IPS DF 6.9 (cell line): ENCODE data around the gene MCOLN1.
A peak's percentile ranks its signal among the peaks of the same experiment; 100 is the strongest.
"Not testable (repeated sequence)": the region's sequence is repeated elsewhere in the genome, so short reads cannot be mapped to it uniquely, and the experiment has no call there.

ENCODE experiments used
- DNase-seq: peaks from one replicate; pipeline ENCODE4 v3.0.0-alpha.2; 2013; ENCODE audit warnings: low read depth, low spot score
- H3K27ac ChIP-seq: one replicate; pipeline ENCODE4 v1.5.1; 2013; ENCODE audit warnings: low read length, control low read depth
- H3K27me3 ChIP-seq: 2 replicates; pipeline ENCODE4 v1.6.1; 2013; ENCODE audit warnings: mild to moderate bottlenecking, low read length; ENCODE audit not compliant: control insufficient read depth, insufficient read depth
- H3K36me3 ChIP-seq: 2 replicates; pipeline ENCODE4 v1.6.1; 2013; ENCODE audit warnings: low read length; ENCODE audit not compliant: control insufficient read depth, insufficient read depth
- H3K4me1 ChIP-seq: 2 replicates; pipeline ENCODE4 v1.6.1; 2013; ENCODE audit warnings: low read length; ENCODE audit not compliant: control insufficient read depth, insufficient read depth
- H3K4me3 ChIP-seq: 2 replicates; pipeline ENCODE4 v1.5.1; 2013; ENCODE audit warnings: mild to moderate bottlenecking, low read length
- H3K9me3 ChIP-seq: 2 replicates; pipeline ENCODE4 v1.6.1; 2013; ENCODE audit warnings: low read length, inconsistent platforms; ENCODE audit not compliant: control insufficient read depth, insufficient read depth
- WGBS: extraction: QIAGEN DNeasy Blood & Tissue Kit; methylation state at CpG from one replicate; pipeline ENCODE4 v1.1.7; 2013; ENCODE audit warnings: mixed read lengths, missing lambda C conversion rate; ENCODE audit not compliant: insufficient read length, insufficient coverage; 5-methylcytosine and 5-hydroxymethylcytosine counted together

The MCOLN1 gene

GRCh38 chr19:7534531-7535046 is 12.2 kb downstream of the MCOLN1 start:
- no peak overlapping the region for H3K27ac ChIP-seq
- no CpG with 5 or more reads among the region's 27 CpGs for WGBS

GRCh38 chr19:7535047-7535997 is 12.9 kb downstream of the MCOLN1 start, which contains the start of gene PNPLA6:
PNPLA6 (plus strand) TSS chr19:7535717; CDS start chr19:7535789, 72 bp downstream.
- no peak for DNase-seq
- peaks cover 3% of the 10 kb centered on the region; the same call in 1 of the 2 replicates for H3K36me3 ChIP-seq
- H3K4me1 ChIP-seq, result no peaks in the 10 kb centered on the region
- WGBS, result no CpG with 5 or more reads among the region's 76 CpGs
- H3K27me3 ChIP-seq, result no peaks in the 10 kb centered on the region
- H3K9me3 ChIP-seq, result no peaks in the 10 kb centered on the region
- no peak within 1 kb of the TSS for H3K27ac ChIP-seq
- peak within 1 kb of the TSS; percentile 52 for H3K4me3 ChIP-seq

More at GRCh38 chr19:7534531-7535046, 12.2 kb downstream of the MCOLN1 start:
- no peaks in the 10 kb centered on the region for H3K27me3 ChIP-seq
- peak overlapping the region; percentile 52 for H3K4me3 ChIP-seq
- no peaks in the 10 kb centered on the region for H3K9me3 ChIP-seq
- DNase-seq, result no peak
- no peaks in the 10 kb centered on the region for H3K36me3 ChIP-seq
- H3K4me1 ChIP-seq, result no peaks in the 10 kb centered on the region

- peaks cover 3% of the 10 kb centered on the region; the same call in 1 of the 2 replicates for H3K36me3 ChIP-seq
- no peak overlapping the region for H3K27ac ChIP-seq
- peak overlapping the region; percentile 52; the same call in 1 of the 2 replicates for H3K4me3 ChIP-seq
- no peaks in the 10 kb centered on the region for H3K27me3 ChIP-seq
- no CpG with 5 or more reads among the region's 30 CpGs for WGBS
- no peaks in the 10 kb centered on the region for H3K4me1 ChIP-seq
- no peak for DNase-seq
- no peaks in the 10 kb centered on the region for H3K9me3 ChIP-seq
Measured at GRCh38 chr19:7535998-7536695, 13.7 kb downstream of the MCOLN1 start.

- peaks cover 13% of the 10 kb centered on the region for H3K36me3 ChIP-seq
- H3K27ac ChIP-seq, DNase-seq, H3K4me3 ChIP-seq, H3K27me3 ChIP-seq, H3K4me1 ChIP-seq, H3K9me3 ChIP-seq: not testable (repeated sequence)
- whole genome bisulfite sequencing, result no CpG with 5 or more reads among the region's 5 CpGs
Measured at GRCh38 chr19:7538990-7539389, 16.6 kb downstream of the MCOLN1 start.

- DNase-seq, result no peak
Measured at GRCh38 chr19:7539827-7540425, 17.5 kb downstream of the MCOLN1 start.

GRCh38 chr19:7540761-7541474 is 18.5 kb downstream of the MCOLN1 start:
- Histone ChIP-seq H3K4me1 (no peaks in the 10 kb centered on the region), H3K27me3 (no peaks in the 10 kb centered on the region), H3K36me3 (peaks cover 13% of the 10 kb centered on the region), H3K9me3 (no peaks in the 10 kb centered on the region), H3K27ac (no peak overlapping the region), H3K4me3 (no peak overlapping the region)
- DNase-seq, result no peak
- WGBS, result no CpG with 5 or more reads among the region's 39 CpGs

More at GRCh38 chr19:7539827-7540425, 17.5 kb downstream of the MCOLN1 start:
- Histone ChIP-seq H3K27me3 (no peaks in the 10 kb centered on the region), H3K27ac (no peak overlapping the region), H3K4me1 (no peaks in the 10 kb centered on the region), H3K9me3 (no peaks in the 10 kb centered on the region), H3K4me3 (no peak overlapping the region), H3K36me3 (peaks cover 13% of the 10 kb centered on the region)
- WGBS, result no CpG with 5 or more reads among the region's 28 CpGs

- Histone ChIP-seq H3K27ac (no peak overlapping the region), H3K4me1 (no peaks in the 10 kb centered on the region), H3K9me3 (no peaks in the 10 kb centered on the region), H3K36me3 (peaks cover 13% of the 10 kb centered on the region), H3K4me3 (no peak overlapping the region), H3K27me3 (no peaks in the 10 kb centered on the region)
- DNase-seq, result no peak
- WGBS, result no CpG with 5 or more reads among the region's 15 CpGs
Measured at GRCh38 chr19:7541475-7541824, 19.0 kb downstream of the MCOLN1 start.

- H3K4me1 ChIP-seq, result no peaks in the 10 kb centered on the region
- H3K36me3 ChIP-seq, result peaks cover 13% of the 10 kb centered on the region
- no peaks in the 10 kb centered on the region for H3K9me3 ChIP-seq
- H3K27me3 ChIP-seq, result no peaks in the 10 kb centered on the region
- no peak overlapping the region for H3K4me3 ChIP-seq
- WGBS, result no CpG with 5 or more reads among the region's 11 CpGs
- no peak for DNase-seq
- H3K27ac ChIP-seq, result no peak overlapping the region
Measured at GRCh38 chr19:7541828-7542443, 19.5 kb downstream of the MCOLN1 start.

GRCh38 chr19:7542556-7543348 is 20.3 kb downstream of the MCOLN1 start:
- Histone ChIP-seq H3K27me3 (no peaks in the 10 kb centered on the region), H3K9me3 (no peaks in the 10 kb centered on the region), H3K27ac (no peak overlapping the region), H3K4me3 (no peak overlapping the region), H3K4me1 (no peaks in the 10 kb centered on the region), H3K36me3 (peaks cover 13% of the 10 kb centered on the region)
- DNase-seq, result no peak
- no CpG with 5 or more reads among the region's 24 CpGs for WGBS
